ENCODE results near the gene PROKR2.

Gene PROKR2

DNA sequence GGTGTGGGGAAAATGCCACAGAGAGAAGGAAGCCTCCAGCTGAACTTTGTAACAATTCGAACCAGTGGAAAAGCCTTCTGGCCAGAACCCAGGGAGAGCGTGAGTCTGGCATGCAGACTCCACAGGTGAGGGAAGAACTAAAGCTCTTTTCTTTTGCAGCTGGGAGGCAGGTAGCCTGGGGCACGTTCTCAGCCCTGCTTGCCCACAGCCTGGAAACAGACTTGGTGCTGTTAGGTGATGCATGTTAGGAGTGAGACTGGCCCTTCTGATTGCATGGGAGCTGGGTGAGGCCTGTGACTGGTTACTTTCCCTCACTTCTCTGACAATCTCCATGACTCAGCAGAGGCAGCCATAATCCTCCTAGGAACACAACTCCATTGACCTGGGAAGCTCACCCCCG is 34.2 kb downstream of the PROKR2 start:
- no peak for DNase-seq (ENCODE audit: low spot score)

DNA sequence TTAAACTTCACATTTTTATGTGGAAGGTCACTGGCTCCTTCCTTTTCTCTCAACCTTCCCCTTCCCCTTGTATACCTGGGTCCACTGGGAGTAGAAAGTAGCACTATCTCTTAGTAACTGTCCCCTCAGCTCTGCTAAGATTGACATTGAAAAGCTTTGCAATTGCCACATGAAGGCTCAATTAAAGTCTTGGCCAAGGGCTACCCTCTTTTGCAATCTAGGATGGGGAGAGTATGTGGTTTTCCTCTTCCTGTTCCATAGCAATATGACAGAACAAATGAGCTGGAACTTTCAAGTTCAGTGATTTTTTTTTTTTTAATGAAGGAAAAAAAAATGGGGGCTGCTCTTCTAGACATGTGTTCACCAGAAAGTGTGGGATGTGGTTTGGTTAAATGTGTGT is 37.1 kb downstream of the PROKR2 start:
- DNase-seq (ENCODE audit: low spot score) = no peak

DNA sequence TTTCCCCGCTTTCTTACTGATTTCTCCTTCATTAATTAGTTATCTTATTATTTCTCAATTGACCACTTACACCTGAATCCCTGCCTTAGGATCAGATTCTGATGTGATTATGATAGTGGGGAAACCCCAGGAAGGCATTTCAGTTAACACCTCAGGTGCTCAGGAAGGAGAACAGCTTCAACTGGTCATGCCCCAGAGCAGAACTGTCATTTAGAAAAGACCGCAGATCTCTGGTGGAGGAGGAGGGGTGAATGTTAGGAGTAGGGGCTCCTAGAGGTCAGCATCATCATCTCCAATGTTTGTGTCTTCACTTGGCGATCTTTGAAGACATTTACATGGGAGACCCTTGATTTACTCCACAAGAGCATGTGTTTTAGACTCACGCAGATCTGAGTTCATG is 44.5 kb downstream of the PROKR2 start:
- DNase-seq (ENCODE audit: low spot score) = no peak

DNA sequence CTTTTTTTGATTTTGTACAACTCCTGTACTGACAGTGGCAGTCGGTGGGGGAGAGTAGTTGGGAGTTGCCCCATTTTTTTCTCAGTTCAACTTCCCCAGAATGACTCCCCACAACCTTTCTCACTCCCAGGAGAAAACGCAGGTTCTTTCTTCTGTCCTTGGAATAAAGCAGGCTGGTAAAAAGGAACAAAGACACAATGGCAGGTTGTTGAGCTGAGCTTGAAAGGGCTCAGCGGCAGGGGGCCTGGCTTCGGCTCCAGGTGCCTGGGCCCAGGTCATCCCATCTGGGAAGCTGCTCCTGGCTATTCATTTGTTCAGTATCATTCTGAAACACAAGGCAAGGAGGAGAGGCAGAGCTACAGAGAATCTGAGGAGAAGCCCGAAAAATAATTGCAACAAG is 46.2 kb downstream of the PROKR2 start:
- DNase-seq (ENCODE audit: low spot score) = no peak

DNA sequence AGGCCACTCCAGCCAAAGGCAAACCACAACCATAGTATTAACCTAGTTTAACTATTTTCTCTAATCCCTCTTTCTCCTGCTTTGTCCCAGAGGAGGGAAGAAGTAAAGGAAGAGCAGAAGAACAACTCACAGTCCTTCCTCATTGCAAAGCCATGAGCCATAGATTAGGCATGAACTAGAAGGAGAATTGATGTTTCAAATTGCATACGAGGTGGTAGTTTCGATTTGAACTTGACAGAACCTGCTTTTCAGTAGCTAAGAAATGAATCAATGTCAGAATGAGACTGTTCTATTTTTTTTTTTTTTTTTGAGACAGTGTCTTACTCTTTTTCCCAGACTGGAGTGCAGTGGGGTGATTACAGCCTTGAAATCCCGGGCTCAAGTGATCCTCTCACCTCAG is 48.3 kb downstream of the PROKR2 start:
- DNase-seq (ENCODE audit: low spot score) = no peak

DNA sequence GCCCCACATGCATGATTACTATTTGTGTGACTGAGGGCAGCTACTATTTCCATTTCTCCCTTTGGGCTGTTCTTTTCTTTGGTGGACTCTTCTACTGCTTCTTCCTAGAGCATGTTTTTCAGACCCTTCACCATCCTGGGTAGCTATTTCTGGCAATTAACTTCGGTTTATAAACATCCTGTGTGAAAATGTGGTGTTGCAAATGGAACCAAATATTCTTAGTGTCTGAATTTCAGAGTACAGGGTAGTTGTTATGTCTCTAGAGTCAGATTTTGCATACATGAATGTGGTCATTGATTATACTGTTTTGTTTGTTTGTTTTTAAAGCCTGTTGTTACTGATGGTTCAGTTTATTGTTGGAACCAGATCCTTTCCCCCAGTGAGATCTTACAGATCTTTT is 49.7 kb downstream of the PROKR2 start:
- no peak for DNase-seq (ENCODE audit: low spot score)
